HG03575 (cell line): Measurements from ENCODE around the gene EVL.

Source experiments
- ATAC-seq: cut with Tn5 transposase; IDR thresholded peaks from one replicate; pipeline ENCODE4 v1.9.1; 2021; ENCODE audit not compliant: unreplicated experiment, insufficient number of reproducible peaks, low FRiP score; ENCODE audit errors: extremely low read depth

Gene EVL

DNA sequence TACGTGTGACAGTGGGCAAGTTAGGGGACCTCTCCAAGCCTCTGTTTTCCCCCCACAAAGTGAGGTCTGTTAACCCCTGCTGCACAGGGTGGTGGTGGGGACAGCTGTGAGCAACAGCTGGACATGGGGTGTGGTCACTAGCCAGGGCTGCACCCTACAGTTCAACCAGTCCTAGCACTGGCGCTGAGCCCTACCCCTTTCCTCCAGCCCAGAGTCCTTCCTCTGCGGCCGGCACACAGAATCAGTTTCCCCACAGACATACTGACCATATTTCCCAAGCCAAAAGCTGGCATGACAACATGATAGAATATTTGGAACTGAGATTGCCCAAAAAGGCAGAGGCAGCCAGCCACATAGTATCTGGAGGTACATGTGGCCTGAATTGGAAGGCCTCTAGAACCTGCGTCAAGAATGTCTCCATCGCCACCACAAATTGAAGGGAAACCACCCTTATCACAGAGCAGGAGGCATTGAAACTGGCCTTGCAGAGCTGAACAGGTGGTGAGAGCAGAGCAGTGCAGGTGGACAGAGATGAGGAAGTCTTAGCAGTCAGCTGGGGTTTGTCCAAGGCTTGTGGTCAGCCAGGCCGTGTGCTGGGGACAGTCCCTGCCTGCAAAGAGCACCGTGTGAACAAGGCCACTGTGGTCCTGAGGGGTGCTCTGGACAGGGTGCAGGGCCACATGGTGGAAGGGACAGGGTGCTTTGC, 73.0 kb downstream of the EVL start:
- ATAC-seq = no peak

DNA sequence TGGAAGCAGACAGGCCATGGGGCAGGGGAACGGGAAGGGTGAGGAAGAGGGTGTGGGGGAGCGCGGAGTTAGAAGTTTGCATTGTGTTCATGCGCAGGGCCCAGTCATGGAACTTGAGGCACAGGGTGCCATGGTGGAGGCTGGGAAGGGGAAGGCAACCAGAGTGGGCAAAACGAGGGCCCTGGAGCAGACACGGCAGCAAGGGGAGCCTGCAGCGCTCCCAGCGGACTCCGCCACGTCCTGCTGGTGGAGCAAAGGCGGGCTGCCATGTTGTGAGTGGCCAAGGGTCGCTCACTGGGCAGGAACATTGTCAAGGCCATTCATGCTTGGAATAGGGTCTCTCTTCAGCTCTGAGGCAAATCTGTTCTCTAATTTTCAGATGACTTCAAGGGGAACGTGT, 73.7 kb downstream of the EVL start:
- no peak for ATAC-seq

DNA sequence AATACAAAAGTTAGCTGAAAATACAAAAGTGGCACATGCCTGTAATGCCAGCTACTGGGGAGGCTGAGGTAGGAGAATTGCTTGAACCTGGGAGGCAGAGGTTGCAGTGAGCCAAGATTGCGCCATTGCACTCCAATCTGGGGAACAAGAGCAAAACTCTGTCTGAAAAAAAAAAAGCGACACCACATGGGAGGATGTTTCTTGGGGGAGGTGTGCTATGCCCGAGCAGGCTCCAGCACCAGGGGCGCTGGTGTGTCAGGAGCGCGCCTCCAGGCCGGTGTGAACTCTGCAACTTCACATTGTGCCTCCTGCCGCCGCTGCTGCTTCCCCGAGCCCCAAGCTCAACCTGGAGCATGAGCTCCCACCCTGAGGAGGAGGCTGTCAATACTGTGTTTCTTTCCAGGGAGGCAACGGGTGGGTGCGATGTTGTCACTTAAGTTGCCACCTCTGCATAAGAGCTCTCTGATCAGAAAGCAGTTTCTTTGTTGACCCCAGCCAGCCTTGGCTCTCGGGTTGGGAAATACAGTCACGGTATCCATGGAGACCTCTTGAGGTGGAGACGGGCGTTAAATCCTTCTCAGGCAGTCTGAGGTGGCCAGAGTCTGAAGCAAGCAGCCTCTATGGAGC, 75.3 kb downstream of the EVL start:
- no peak for ATAC-seq

DNA sequence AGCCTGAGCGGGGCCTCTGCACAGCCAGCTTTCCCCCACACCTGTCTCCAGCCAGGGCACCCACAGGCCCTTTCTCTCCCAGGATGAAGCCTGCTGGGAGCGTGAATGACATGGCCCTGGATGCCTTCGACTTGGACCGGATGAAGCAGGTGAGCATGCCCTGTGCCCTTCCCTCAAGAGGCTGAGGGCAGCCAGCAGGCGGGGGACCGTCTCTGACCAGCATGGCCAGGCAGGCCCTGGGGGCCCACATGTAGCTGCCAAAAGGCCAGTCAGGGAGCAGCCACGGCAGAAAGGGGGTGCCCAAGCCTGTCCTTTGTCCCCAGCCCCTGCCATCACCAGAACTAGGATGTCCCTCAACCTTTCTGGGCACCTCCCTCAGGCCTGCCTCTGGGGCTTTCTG, 75.9 kb downstream of the EVL start:
- ATAC-seq = no peak

DNA sequence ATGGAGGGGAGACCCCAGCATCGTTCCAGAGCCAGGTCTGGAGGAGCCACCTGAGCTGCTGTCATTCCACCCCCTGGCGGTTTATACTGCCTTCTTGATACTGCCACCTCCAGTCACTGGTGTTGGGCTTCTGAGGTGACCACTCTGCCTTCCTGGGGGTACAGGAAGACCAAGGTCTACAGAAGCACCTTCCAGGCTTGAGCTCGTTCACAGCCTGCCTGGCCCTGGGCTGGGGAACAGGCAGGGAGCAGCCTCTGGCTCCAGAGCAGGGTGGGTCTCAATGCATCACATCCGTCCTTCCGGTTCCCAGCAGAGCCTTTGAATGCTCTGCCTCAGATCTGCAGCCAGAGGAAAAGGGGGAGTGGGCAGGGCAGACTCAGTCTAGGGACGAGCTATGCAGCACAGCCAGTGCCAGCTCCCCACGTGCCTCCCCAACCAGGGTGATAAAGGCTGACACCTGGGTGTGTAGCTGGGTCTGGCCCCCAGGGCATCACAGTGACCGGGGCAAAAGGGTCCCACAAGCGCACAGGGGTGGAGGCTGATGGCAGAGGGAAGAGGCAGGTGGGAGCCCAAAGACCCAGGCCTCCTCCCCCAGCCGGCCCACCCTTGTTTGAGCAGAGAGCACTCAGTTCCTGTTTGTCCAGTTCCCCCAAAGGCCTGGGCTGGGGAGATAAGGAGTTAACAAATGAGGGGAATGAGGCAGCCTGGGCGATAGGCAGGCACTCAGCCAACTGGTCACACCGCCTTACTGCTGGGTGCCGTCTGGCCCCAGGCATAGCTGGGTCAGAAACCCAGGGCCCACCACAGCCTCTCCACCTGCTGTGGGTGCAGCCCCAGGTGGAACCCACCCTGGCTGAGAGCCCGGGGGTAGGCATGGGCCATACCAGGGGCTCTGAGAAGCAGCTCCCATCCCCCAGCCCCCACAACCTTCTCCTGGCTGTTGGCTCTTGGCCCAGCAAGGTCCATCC, 77.1 kb downstream of the EVL start:
- ATAC-seq = no peak

DNA sequence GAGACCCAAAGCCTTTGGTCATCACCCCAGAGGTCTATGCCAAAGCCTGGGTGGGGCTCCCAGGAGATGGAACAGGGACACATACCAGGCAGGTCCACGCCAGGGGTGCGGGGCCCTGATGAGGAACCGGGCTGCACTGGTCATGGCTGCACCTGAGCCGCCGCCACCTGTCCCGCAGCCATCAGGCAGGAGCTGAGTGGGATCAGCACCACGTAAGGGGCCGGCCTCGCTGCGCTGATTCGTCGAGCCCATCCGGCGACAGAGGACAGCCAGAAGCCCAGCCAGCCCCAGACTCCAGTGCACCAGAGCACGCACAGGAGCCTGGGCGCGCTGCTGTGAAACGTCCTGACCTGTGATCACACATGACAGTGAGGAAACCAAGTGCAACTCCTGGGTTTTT, 78.3 kb downstream of the EVL start:
- ATAC-seq = no peak

DNA sequence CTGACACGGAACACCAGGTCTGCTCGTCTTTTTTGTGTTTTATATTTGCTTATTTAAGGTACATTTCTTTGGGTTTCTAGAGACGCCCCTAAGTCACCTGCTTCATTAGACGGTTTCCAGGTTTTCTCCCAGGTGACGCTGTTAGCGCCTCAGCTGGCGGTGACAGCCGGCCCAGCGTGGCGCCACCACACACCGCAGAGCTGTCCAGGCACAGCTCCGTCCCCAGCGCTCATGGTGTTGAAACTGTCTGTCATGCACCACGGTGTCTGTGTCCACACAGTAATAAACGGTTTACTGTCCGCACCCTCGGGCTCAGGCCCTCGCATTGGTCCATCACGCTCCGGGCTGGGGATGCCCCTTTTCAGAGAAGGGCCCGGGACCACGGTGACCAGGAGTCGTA, 78.7 kb downstream of the EVL start:
- ATAC-seq = no peak

DNA sequence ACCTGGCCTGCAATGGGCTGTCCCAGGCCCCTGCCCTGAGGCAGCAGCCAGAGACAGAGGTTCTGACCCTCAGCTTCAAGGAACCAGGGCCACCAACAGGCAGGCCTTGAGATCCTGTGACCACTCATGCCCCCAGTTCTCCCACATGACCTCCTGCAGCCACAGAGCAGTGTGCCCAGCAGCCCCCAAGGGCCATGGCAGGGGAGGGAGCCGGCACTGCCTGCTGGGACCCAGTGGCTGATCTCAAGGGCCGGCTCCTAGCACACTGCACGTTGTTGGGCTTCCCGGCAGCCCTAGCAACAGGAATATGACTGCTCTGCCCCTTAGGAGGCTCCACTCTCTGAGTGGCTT, 79.4 kb downstream of the EVL start:
- ATAC-seq = no peak

DNA sequence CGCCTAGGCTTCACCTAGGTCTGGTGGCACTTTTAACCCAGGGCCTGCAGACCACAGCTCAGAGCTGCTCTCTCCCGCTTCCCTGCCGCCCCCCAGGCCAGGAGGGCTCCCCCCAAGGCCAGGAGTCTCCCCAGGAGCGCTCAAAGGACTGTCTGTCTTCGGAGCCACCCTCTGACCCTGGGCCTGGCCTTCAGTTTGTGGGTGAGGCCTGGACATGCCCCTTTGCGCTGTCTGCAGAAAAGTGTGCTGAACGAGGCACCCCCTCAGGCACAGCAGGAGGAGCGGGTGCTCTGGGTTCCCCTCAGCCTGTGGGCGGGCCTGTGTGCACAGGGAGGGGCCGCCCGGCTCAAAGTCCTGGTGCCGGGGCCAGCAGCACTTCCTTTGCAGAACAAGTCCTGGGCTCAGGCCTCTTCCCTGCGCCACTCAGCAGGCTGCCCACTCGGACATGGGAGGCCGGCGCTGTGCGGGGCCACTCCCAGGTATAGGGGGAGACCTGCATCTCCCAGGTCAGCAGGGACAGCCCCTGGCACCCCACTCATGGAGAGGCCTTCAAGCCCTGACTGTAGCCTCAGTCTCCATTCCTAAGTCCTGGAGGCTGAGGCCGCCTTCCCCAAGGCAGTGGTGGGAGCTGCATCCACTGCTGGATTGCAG, 79.9 kb downstream of the EVL start:
- ATAC-seq = no peak

DNA sequence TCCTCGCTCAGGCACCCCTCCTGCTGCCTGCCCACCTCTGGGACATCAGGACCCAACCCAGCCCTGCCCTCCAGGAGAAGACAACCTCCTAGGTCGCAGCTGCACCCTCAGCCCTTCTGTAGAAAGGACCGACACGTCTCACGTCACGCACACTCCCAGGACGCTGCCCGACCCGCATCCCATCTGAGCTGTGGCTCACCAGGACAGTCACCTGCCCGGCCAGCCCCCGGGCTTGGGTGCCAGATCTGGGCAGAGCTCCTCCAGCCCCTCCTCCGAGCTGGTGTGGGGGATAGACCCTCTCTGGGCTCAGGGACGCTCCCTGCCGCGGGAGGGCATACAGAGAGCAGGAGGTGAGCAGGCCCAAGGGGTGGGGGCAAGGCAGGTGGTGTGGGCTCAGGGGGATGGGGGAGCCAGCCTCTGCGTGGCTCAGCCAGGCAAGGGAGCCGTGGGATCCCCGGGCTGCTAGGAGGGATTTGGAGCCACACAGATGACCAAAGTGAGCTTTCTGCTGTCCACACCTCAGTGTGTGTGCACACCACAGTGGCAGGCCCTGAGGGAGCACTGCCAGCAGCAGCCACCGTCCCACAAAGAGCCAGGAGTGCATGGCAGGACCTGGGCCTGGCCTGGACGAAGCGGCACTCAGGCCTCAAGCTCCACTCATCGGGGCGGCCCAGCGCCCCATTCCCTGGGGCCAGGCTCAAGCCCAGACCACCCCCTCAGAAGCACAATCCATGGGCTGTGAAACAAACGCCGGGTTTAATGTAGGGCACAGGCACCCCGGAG, 80.7 kb downstream of the EVL start:
- ATAC-seq = no peak

DNA sequence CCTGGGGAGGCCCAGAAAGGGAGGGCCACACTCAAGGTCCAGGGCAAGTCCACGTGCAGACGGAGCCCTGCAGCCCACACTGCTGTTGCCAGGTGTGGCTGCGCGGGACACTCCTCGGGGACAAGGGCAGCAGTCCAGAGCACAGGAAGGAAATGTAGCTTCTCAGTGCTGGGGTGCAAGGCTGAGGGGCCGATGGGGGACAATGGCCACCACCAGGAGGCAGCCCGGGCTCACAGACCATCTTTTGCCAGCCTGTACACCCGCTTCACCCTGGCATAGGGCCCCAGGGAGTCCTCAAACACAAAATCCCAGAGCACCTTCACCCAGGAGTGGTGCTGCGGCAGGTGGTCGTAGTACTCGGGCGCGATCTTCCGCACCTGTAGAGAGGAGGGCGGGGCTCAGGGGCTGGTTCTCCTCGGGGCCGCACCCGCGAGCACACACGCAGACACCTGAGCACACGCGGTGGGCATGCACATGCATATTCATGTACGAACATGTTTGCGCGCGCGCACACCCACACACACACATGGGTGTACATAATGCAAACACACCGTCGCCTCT, 81.4 kb downstream of the EVL start:
- ATAC-seq = no peak

DNA sequence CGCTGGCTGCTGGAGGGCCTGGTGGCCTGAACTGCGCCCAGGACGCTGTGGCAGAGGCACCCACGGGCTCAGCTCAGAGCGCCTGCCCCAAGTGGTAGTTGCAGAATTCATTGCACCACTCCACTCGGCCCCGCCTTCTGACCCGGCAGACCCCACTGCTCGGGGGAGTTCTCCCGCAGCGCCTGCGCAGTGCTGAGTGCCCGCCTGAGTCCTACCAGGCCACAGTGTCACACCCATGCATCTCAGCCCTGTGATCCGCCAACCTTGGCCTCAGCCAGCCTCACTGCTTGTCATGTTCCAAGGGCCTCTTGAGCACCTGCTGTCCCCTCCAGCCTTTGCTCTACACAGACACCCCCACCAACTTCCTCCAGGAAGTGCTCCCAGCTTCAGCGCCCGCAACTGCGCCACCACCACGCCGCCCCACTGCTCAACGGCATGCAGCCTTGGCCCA, 82.0 kb downstream of the EVL start:
- ATAC-seq = no peak

DNA sequence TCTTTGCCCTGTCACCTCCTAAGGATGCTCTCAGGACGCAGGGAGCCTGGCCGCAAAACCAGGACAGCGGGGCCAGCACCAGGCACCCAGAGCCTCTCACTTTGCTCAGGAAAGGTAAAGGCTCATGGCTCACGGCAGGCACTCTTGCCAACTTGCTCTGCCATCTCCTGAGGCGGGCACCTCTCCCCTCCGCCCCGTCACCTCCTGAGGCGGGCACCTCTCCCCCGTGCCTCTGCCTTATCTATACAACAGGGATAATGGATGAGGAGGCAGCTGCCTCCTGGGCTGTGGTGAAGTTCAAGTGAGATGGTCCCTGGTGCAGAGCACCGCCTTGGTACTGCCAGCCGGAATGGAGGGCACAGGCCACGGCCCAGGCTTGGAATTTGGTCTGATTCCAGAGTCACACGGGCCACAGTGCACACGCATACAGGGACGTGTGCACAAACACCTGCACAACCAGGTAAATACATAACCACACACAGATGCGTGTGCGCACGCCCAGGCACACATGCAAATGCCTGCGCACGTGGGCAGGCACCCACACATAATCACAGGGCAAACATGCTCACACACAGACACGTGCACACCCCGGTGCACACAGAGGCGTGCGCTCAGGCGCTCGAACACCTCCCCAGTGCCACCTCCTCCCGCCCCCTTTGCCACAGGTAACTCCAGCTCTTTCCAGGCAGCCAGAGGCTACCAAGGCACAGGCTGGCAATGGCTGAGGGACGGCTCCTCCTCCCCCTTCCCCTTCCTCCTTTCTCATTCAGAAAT, 82.7 kb downstream of the EVL start:
- no peak for ATAC-seq

DNA sequence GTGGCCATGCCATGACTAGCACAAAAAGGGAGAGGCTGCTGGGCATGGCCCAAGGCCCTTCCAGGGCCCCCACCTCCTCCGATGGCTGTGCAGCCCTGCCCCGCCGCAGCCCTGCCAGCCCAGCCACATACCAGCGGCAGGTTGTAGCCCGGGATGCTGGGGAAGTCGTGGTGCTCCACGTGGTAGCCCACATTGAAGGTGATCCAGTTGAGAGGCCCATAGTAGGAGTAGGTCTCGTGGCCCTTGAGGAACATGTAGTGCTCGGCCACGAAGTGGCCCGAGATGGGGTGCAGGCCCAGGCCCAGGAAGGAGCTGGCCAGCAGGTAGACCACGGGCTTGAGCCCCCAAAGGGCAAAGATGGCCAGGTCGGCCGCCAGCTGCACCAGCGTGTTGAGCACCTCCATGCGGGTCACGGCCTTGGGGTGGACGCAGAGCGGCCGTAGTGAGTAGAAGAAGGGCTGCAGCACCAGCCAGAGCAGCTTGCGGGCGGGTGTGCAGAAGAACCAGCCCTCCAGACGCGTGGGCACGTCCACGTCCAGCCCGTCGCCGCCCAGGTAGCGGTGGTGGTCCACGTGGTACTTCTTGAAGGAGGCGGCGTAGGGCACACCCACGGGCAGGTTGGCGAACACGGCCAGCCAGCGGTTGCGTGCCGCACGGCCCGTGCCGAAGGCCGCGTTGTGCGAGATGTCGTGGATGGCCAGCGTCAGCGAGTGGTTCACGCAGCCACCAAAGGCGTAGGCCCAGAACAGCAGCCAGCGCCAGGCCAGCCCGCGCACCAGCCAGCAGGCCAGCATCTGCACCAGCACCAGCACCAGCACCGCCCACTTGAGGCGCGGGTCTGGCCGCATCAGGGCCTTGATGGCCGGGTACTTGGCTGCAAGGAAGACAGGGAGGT, 83.9 kb downstream of the EVL start:
- ATAC-seq = no peak

DNA sequence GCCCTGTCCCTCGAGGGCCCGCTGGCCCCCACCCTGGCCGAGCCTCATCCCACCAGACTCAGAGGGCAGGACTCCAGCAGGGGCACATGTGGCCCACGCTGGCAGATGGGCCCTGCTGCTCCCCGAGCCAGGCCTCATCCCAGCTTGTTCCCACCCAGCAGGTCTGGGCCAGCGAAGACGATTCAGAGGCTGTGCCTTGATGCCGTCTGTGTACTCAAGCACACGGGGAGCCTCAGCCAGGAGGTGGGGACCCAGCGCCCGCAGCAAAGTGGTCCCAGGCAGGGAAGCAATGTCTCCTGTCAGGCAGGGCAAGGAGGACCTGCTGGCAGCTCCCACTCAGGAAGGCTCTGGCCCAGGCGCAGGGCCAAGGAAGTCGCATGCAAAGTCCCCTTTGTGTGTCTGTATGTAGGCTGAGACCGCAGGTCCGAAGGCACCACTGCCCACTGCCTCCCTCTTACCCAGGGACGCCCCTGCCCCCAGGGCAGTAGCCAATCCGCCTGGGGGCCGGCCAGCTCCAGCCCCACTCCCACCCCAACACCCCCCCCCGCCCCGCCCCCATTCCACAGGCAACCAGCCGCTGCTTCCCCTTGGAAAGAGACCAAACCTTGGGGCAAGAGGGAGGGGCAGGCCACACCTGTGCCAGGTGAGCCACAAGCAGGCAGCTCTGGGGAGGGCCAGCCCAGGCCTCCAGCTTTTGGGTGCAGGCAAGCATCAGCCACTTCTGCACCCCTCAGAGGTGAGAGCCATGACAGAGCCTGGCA, 84.8 kb downstream of the EVL start:
- no peak for ATAC-seq

DNA sequence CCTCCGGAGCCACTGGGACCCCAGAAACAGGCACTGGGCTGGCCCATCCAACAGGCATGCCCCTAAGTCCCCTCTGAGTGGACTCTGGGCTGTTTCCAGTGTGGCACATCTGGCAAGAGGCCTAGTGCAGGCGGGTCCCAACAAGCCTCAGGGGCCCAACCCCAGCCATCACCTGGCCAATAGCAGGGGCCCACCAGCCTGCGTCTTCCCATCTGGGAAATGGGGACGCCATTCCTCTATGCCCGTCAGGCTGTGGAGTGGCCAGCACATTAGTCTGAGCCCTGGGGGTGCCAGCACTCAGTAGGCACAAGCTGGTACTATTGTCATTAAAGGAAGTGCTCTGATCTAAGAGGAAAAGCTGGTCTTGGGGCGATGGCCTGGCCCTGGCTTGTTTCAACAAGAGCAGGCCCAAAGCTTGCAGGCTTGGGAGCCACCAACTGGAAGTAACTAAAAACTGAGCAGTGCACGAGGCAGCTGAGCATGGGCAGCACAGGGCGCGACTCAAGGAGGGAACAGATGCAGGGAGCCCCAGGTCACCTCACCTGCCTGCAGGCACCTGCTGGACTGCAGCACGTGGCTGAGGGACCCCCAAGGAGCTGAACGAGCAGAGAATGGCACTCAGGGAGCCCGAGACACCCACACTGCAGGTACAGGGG, 85.8 kb downstream of the EVL start:
- no peak for ATAC-seq
